Fibroblast of peridontal ligament (primary cell): ENCODE measurements around the gene IGFBP7.

Experiments
- DNase-seq: peaks from one replicate; pipeline ENCODE4 v3.0.0-alpha.2; 2010; ENCODE audit errors: extremely low read depth

Gene IGFBP7, protein sequence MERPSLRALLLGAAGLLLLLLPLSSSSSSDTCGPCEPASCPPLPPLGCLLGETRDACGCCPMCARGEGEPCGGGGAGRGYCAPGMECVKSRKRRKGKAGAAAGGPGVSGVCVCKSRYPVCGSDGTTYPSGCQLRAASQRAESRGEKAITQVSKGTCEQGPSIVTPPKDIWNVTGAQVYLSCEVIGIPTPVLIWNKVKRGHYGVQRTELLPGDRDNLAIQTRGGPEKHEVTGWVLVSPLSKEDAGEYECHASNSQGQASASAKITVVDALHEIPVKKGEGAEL

DNA sequence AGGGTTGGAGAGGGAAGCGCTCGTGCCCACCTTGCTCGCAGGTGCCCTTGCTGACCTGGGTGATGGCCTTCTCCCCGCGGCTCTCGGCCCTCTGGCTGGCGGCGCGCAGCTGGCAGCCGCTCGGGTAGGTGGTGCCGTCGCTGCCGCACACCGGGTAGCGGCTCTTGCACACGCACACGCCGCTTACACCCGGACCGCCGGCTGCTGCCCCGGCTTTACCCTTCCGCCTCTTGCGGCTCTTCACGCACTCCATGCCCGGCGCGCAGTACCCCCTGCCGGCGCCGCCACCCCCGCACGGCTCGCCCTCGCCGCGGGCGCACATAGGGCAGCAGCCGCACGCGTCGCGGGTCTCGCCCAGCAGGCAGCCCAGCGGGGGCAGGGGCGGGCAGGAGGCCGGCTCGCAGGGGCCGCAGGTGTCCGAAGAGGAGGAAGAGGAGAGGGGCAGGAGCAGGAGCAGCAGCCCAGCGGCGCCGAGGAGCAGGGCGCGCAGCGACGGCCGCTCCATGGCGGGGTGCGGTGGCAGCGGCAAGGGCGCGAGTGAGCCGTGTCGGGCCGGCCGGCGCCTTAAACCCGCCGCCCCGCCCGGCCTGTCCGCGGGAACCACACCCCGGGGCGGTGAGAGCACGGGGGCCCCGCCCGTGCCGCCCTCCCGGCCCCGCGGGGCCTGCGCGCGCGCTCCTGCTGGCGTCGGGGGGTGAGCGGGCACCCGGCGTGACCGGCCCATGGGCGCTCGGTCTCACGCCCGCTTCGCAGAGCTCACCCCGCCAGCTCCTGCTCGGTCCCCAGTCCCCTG lies at the start of gene IGFBP7:
Gene IGFBP7 (minus strand): TSS at position 539 of the 793 bp plus-strand sequence. CDS start 34 bp downstream, at position 505.
- DNase-seq: peak; percentile 33

- DNase-seq: peak; percentile 33
These were observed 49.7 kb upstream of the IGFBP7 start for GRCh38 chr4:57159866-57160265.

DNA sequence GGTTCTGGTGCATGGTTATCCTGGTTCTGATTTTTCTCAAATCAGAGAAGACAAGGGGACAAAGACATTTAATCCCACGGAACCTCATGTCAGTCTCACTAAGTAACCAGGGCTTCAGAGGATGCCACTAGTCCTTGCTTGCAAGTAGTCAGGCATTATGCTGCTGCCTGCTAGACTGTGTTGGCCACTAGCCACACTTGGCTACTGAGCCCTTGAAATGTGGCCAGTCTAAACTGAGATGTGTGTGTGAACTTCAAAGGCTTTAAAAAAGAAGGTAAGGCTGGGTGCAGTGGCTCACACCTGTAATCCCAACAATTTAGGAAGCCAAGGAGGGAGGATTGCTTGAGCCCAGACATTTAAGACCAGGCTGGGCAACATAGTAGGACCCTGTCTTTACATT lies 48.6 kb upstream of the IGFBP7 start:
- peak; percentile 24 for DNase-seq

DNA sequence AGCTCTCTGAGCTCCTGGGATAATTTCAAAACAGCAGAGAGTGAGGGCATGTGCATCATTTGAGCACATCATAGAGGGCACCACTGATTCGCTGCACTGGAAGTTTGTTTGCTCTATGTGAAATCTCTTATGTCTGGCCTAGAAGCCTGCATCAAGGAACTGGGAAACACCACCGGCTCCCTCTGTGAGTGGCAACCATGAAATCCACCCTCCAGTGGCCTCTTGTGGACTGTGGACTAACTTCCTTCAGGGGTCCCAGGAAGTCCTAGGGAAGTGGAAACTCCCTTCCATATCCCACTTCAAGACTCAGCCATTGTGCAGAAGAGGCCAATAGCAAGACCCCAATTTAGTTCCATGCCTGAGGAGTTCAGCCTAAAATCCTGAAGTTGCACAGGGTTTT lies 48.0 kb upstream of the IGFBP7 start:
- DNase-seq: no peak

DNA sequence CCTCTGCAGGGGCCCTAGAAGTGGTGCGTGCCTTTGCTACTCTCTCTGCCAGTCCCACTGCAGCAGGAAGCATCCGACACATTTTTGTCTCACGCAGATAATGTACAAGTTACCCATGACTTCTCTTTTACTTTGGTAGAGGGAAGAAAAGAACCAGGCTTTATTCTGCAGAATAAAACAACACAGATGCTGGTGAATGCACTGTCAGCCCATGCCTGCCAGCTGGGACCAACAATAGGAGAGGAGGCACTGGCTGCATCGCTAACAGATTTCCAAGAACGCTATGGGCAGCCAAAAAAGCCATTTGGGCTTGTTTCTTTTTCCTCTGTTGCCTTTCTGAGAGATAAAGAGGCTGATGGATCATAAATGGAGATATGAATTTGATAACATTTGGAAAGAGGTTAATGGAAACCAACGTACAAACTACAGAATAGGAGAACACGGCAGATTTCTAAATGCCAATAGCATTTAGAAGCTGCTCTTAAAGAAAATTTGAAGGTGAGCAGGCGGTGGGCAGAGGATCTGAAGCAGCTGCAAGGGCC lies 47.5 kb upstream of the IGFBP7 start:
- no peak for DNase-seq

DNA sequence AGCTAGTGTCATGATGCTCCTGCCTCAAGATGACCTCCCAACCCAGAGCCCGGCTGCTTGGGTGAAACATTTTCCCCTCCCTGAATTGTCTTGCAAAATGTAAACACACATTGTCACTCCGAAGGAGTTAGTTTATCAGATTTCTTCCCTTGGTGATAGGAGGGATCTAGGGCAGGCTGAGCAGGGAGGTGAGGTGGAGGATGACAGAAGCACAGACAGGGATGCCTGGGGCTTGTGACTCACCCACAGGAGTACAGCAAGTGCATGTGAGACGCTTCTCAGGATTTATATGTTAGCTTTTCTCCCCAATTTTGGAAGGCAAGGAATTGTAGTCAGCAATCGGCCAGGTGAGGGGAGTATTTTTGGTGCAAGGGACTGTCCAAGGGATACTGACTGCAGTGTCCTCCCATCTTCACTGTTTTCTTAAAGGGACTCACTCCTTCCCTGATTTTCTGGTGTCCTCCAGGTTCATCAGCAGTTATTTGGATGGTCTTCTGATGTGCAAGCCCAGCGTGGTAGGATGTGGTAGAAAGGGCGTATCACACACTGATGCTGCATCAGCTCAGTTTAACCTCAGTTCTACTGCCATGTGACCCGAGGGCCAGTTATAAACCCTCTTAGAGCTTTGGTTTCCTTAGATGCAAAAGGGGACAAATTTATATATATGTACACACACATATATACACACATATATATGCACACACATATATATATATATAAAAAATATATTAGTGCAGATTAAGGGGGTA lies 46.2 kb upstream of the IGFBP7 start:
- DNase-seq: no peak

DNA sequence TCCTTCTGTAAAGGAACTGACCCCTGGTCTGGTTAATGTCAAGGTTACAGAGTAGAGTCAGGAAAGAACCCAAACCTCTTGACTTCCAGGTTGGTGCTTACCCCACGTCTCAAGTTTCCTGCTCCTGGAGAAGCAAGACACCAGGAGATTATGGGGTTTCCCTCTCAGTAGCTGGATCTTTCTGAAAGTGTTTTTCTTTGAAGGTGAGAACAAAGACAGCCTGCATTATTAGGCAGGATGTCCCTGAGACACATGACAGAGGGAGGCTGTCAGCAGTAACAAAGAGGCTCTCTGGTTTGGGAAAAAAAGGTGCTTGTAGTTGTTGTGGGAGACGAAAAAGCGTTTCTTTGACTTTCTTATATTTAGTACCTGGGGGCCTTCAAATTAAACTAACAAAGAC lies 44.7 kb upstream of the IGFBP7 start:
- no peak for DNase-seq

- DNase-seq: peak; percentile 50
These were observed 44.0 kb upstream of the IGFBP7 start for GRCh38 chr4:57154191-57154590.

DNA sequence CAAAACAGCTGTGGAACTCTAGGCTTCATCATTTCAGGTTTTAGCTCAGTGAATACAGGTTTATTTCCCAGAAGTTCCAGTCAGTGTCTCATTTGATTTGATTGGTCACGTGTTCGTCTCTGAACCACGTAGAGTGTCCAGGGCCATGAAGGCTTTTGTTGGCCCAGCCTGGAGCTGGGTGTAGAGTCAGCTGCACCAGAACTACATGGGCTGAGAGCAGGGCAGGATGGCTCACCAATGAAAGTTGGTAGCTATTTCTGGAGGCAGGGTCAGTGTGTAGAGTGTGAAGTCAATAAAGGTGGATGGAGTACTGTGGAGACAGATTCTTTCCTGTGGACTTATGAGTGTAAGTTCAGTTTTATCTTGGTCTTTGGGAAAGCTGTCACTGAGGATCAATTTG lies 43.0 kb upstream of the IGFBP7 start:
- no peak for DNase-seq

DNA sequence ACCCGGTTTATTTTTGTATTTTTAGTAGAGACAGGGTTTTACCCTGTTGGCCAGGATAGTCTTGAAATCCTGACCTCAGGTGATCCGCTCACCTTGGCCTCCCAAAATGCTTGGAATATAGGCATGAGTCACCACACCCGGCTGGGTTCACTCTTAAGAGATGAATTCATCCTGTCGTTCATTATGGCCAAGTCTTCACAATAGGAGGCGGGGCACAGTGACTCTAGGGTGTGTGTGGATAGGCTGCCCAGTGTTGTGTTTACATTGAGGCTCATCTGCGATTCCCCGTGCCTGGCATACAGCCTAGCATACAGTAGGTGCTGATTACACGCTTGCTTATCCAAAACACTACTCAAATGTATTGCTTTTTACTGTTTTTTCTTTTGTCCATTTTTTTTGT lies 41.3 kb upstream of the IGFBP7 start:
- DNase-seq: no peak

- no peak for DNase-seq
These were observed 39.6 kb upstream of the IGFBP7 start for GRCh38 chr4:57149833-57150232.

GRCh38 chr4:57148831-57149505 lies 38.8 kb upstream of the IGFBP7 start:
- DNase-seq: peak; percentile 66

DNA sequence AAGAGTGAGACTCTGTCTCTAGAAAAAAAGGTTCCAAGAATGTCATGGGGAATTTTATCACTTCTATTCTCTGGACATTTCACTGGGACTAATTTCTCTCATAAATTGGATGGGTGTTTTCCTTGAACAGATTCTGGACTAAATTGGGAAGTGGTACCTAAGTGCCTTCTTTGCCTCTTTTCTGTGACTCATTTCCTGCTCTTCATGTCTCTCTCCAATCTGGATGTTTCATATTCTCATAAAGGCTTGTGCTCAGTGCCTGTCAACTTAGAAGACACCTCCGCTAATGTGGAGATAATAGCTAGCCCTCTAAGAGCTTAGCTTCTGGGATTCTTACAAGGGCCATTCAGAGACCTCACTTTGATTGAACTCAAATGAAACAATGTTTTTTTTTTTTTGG lies 38.0 kb upstream of the IGFBP7 start:
- DNase-seq: no peak

DNA sequence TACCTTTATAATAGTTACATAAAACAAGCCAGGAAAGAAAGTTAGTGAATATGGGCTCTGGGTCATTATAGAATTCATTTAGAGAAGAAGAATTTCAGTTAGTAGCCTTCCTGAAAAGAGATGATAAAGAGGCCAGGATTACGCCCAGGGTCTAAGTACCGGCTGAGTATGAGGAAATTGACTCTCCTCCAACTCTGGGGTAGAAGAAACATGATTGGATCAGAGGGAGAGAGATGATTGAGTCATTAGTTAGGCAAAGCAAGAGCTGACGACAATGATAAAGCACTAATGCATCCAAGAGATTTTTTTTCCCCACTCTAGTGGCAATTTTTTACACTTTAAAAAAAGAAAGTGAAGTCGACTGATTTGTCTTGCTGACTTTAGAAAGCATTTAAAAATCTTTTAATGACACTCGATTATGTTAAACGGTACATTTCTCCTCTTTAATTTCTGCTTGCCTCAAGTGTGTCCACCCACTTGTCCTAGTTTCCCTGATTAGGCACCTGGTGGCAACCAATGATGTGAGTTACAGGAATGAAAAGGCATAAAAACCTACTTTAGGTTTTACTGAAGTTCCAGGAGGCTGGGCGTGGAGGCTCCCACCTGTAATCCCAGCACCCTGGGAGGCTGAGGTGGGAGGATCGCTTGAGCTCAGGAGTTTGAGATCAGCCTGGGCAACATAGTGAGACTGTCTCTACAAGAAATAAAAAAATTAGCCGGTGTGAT lies 37.3 kb upstream of the IGFBP7 start:
- DNase-seq: peak; percentile 88

- no peak for DNase-seq
These were observed 36.3 kb upstream of the IGFBP7 start for GRCh38 chr4:57146444-57146843.

DNA sequence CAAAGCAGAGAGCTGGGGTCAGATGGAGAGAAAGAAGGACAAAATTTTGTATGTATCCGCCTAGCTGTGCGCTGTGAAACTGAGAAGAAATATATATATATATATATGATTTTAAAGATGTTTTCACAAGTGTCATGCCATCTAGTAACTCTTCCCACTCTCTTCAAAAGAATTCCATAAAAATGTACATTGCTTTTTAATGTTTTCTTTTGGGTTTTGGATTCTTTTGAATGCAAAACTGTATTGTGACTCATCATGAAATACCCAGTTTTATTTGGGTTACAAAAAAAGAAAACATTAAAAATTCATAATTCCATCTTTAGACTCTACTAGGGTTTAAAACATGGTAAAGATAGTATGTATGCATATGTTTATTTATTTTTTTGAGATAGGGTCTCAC lies 34.3 kb upstream of the IGFBP7 start:
- DNase-seq: no peak

GRCh38 chr4:57139783-57140182 lies 29.6 kb upstream of the IGFBP7 start:
- no peak for DNase-seq

DNA sequence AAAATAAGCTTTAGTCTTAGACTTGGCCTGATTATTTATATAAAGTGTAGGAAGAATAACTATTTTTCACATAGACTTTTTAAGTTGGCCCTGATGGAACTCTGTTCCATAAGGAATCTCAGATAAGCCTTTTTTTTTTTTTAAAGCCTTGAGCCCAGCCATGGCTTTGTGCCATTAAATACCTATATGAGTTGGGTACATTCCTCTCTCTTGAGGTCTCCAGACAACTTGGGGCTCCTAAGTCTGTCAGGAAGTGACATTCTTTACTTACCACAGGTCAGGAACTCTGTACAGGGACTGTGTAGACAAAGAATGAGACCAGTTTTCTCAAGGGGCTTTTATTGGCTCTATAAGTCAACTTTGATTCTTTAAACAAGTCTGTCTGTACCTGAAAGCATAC lies 27.1 kb upstream of the IGFBP7 start:
- no peak for DNase-seq

- no peak for DNase-seq
These were observed 26.1 kb upstream of the IGFBP7 start for GRCh38 chr4:57136281-57136680.

GRCh38 chr4:57132743-57133137 lies 22.6 kb upstream of the IGFBP7 start:
- no peak for DNase-seq
